NCI-H82 treated with DMSO at 0.1 percent for 48 hours (cell line): ENCODE data around the gene ABHD10.
A peak's percentile ranks its signal among the peaks of the same experiment; 100 is the strongest.

Source experiments
- DNase-seq: peaks from one replicate; lab custom pipeline; 2025; ENCODE audit not compliant: unreplicated experiment; lab: John Stamatoyannopoulos, UW

Gene ABHD10

GRCh38 chr3:111978583-111979433, at the start of gene ABHD10:
ABHD10 (plus strand) TSS chr3:111979026; CDS start chr3:111979062, 36 bp downstream.
- peak; percentile 99 for DNase-seq

DNA sequence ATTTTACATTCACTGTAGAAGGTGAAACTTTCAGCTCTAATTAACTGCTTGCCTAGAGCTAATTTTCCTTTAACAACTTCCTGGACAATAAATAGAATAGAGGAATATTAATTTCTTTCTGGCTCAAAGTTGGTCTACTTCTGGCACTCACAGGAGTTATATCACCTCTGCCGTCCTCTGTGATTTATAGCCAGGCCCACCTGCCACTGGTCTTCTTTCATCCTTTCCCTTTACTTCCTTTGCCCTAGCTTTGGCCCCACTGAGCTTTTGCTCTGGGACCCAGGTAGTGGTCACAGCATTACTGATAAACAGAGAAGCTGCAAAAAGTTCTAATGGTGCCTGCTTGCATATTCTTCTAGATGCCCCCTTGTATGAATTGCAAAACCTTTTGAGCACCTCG, 49.3 kb upstream of the ABHD10 start:
- no peak for DNase-seq

DNA sequence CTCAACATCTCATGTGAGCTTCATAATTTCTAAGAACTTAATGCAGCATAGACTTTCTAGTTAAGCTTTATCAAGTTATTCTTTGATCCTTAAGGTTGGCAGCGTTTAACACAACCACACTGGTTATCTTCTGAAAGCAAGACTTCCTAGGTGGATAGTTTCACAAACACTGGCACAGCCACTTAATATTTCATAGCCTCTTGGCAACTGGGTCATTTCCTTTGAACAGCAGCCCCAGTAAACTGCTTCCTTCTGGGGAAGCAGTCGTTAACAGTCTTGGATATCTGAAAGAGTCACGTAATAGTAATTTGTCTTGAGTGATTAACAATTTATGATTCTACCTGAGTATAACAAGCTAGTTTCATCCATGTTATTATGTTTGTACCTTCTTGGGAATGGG, 45.9 kb upstream of the ABHD10 start:
- no peak for DNase-seq

DNA sequence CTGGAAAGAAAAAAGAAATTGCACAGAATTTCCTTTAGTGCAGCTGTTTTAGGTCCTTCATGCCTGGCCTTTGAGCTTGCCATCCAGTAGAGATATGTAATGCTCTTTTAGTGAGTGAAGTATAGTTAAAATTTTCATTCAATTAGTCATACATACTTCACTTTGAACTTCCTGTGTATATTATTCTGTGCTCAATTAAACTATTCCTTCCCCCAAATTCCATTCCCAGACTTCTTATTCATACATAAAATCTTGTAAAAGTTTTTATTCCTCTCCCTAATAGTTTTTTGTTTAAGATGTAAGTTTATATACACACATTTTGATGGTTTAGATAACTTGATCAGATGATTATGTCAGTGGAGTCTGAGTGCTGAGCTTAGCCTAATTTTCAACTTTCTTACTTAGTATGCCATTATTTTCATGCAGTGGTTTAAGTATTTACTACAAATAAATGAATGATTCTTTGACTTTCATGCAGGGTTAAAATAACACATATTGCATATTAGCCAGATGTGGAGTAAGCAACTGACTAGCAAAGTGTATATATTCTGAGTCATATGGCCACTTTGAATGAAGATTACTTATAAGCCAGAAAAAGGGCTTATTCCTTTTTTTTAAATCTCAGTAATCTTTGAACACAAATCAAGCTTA, 42.5 kb upstream of the ABHD10 start:
- no peak for DNase-seq

GRCh38 chr3:111936967-111937366, 41.9 kb upstream of the ABHD10 start:
- no peak for DNase-seq

GRCh38 chr3:111937871-111938270, 41.0 kb upstream of the ABHD10 start:
- no peak for DNase-seq

- no peak for DNase-seq
Observed at GRCh38 chr3:111939873-111940272, 39.0 kb upstream of the ABHD10 start.

DNA sequence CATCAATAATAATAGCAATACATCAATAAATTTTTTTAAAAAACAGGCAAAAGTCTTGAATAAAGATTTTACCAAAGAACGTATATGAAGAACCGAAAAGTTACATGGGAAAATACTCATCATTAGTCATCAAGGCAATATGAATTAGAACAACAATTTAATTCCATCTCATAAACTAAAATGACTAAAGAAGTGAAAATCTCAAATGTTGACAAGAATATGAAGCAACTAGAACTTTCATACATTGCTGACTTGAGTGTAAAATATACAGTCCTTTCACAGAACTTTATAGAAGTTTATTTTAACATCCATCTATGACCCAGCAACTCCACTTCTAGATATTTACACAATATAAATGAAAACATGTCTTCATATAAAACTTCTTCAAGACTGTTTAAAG, 35.3 kb upstream of the ABHD10 start:
- no peak for DNase-seq

DNA sequence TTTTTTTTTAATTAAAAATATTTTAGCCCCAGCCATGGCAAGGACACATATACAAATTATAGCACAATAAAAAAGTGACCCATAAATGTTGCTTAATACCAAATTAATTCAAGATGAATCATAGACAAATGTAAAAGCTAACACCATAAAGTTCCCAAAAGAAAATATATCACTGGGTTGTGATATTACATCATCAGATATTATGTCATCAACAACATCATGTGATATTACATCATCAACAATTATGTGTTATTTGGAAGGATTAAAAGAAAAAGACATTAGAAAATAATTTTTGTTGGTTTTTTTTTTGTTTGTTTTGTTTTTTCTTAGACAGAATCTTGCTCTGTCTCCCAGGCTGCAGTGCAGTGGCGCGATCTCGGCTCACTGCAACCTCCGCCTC, 34.5 kb upstream of the ABHD10 start:
- DNase-seq, result no peak

DNA sequence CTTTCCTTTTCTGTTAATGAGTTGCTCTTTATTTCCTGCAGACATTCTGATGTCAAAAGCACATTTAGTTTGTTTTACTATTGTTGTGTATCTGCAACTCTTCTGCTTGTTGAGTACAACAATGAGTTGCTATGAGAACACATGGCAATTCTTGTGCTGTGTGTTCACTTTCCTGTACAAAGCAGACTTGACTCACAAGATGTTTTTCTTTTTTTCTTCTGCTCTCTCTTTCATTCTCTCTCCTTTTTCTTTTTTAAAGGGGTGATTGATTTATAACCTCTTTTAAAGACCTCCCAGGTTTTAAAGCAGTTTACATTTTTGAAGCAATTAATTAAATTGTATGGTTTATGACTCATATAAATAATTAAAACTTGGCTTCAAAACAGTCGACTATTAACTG, 31.6 kb upstream of the ABHD10 start:
- no peak for DNase-seq

DNA sequence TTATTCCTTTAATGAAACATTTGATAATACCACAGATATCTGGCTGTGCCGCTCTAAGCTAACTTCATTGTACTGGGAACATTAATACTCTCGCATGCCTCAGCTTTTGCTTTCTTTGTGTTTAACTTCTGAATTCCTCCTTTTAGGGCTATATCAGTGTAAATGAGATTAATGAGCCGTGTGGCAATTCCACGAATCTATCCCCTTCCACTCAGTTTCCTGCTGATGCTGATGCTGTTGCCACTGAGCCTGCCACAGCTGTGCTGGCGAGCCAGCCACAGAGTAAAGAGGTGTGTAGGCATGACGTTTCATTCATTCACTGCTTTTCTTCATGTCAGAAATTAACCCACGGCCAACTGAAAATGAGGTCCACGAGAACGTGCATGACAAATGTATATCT, 30.0 kb upstream of the ABHD10 start:
- DNase-seq, result no peak

DNA sequence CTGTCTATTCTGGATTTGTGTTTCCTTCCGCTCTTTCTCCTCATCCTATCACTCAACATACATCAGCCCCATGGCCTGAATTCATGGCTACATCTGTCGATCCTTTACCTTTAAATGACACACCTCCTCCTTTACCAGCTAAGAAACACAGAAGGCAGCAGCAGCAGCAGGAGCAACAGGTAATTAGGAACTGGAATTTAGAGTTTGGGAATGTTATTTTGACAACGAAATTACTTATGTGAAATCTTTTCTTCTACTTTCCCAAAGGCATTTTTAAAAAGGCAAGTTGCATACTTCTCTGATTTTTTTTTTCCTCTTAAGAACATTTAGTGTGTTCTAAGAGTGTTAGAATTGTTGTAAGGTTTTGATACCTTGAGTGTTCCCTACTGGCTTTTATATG, 29.1 kb upstream of the ABHD10 start:
- no peak for DNase-seq

- DNase-seq, result no peak
Observed at GRCh38 chr3:111951032-111951431, 27.8 kb upstream of the ABHD10 start.

GRCh38 chr3:111952086-111952485, 26.7 kb upstream of the ABHD10 start:
- DNase-seq, result no peak

GRCh38 chr3:111952866-111953450, 25.9 kb upstream of the ABHD10 start:
- DNase-seq, result no peak

GRCh38 chr3:111954228-111954990, 24.4 kb upstream of the ABHD10 start:
- DNase-seq, result no peak

- no peak for DNase-seq
Observed at GRCh38 chr3:111955876-111956275, 22.9 kb upstream of the ABHD10 start.

DNA sequence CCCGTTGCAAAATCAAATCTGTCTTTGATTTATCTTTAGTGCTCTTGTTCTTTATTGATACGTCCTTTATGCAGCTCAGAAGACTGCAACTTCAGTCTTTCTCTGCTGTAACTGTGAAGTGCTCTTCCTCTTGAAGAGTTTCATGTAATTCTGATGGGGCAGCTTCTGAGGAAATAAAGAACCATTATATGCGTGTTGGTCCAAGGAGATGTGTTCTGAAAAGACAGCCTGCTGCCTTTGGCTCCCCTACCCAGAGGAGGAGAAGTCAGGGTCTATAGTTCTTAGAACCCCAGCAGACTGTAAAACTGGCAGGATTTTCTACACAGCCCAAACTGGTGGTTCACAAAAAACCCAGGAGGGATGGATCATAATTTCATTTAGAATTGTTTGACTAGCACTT, 22.4 kb upstream of the ABHD10 start:
- DNase-seq, result no peak

DNA sequence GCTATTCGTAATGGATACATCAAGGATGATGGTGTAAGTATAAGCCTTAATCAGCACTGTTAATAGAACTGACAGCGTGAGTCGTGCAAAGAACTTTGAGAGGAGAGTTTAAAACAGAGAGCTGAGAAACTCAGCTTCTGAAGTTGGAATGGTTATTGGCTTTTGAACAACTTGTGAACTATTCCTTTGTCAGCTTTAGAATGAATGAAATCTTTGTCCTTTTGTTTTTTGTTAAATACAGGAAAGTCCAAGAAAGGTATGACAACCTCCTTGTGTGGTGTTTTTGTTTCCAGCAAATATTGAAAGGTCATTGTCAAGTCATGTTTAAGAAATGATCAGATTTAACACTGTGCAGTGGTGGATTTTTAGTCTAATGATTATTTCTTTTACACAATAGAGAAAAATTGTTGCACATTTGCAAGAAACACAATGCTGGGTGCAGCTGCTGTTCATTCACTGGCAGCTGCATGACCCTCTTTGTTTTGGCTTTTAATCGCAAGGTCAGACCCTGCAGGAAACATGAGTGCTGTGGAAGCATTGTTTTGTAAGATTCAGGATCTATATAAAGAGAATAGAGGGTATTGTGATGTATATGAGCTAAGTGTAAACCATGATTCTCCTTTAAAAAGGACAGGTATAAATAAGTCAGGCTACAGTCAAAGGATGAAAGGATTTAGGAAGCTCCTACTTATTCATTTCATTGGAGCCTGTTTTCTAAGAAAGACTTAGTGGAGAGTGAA, 21.7 kb upstream of the ABHD10 start:
- DNase-seq, result no peak

DNA sequence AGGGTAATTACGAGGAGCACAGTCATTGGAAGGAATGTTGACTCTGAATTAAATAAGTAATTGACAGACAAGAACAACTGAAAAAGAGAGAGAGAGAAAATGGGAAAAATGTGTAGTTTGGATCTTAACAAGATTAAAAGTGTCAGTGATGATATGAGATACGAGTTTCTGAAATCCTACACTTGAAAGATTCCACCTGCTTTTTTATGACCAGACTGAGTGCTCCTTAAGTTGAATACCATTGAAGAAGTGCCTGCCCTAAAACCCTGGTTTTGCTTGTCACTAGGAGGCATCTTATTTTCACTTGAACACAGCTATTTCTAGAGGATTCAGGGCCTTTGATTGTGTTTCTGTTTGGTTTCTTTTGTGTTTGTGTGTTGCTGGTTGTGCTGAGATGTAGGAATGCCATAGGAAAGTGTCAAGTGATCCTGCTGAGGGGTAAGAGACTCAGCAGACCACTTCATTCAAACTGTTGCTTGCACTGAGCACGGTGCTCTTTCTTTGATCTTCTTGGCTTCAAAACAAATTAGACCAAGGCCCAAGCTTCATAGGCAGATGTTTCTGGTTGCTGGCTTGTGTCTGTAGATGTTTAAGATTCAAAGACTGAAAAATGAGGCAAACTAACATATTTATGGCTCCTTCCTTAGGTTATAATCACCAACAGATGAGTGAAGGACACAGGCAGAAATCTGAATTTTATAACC, 17.2 kb upstream of the ABHD10 start:
- DNase-seq, result no peak
